Trophoblast cell (in vitro differentiated cells and primary cell): Measurements from ENCODE around the gene PACSIN2.

ENCODE experiments used
- DNase-seq, 2 donors: peaks; one replicate each; pipeline ENCODE4 v3.0.0-alpha.2; 2016
- H2AFZ ChIP-seq: 2 replicates; pipeline ENCODE4 v1.6.1; 2013; ENCODE audit warnings: low read length, moderate library complexity, mild to moderate bottlenecking; ENCODE audit not compliant: insufficient read depth, poor library complexity
- H2AK5ac ChIP-seq: 2 replicates; pipeline ENCODE4 v1.6.1; 2013; ENCODE audit warnings: mild to moderate bottlenecking, low read length
- H2BK120ac ChIP-seq: 2 replicates; pipeline ENCODE4 v1.6.1; 2013; ENCODE audit warnings: low read length, mild to moderate bottlenecking, moderate library complexity; ENCODE audit not compliant: insufficient read depth, poor library complexity
- H2BK12ac ChIP-seq: 2 replicates; pipeline ENCODE4 v1.6.1; 2013; ENCODE audit warnings: mild to moderate bottlenecking, low read length, moderate library complexity
- H2BK5ac ChIP-seq: 2 replicates; pipeline ENCODE4 v1.6.1; 2013; ENCODE audit warnings: low read length, low read depth, moderate library complexity, mild to moderate bottlenecking; ENCODE audit not compliant: poor library complexity
- H3K14ac ChIP-seq: 2 replicates; pipeline ENCODE4 v1.6.1; 2013; ENCODE audit warnings: mild to moderate bottlenecking, low read length
- H3K18ac ChIP-seq: 2 replicates; pipeline ENCODE4 v1.6.1; 2013; ENCODE audit warnings: mild to moderate bottlenecking, low read length
- H3K23ac ChIP-seq: 2 replicates; pipeline ENCODE4 v1.6.1; 2013; ENCODE audit warnings: low read length
- H3K27ac ChIP-seq: 2 replicates; pipeline ENCODE4 v1.5.1; 2013; ENCODE audit warnings: low read depth, mild to moderate bottlenecking, inconsistent platforms, low read length, moderate library complexity
- H3K27me3 ChIP-seq: 2 replicates; pipeline ENCODE4 v1.6.1; 2013; ENCODE audit warnings: inconsistent platforms, mild to moderate bottlenecking, low read length, moderate library complexity; ENCODE audit not compliant: insufficient read depth
- H3K36me3 ChIP-seq, 2 experiments: 1 replicate in 1 of 2; 2 replicates in 1 of 2; pipeline ENCODE4 v1.6.1; 2013; ENCODE audit warnings: low read length in 2 of 2, mild to moderate bottlenecking in 2 of 2, moderate library complexity in 1 of 2; ENCODE audit not compliant: insufficient read depth in 2 of 2, control insufficient read depth in 1 of 2
- H3K4ac ChIP-seq: 2 replicates; pipeline ENCODE4 v1.6.1; 2013; ENCODE audit warnings: low read depth, mild to moderate bottlenecking, low read length, moderate library complexity
- H3K4me1 ChIP-seq, 2 experiments: 1 replicate in 1 of 2; 2 replicates in 1 of 2; pipeline ENCODE4 v1.6.1; 2013; ENCODE audit warnings: low read length in 2 of 2, mild to moderate bottlenecking in 2 of 2, moderate library complexity in 1 of 2; ENCODE audit not compliant: insufficient read depth in 2 of 2, control insufficient read depth in 1 of 2
- H3K4me2 ChIP-seq: 2 replicates; pipeline ENCODE4 v1.6.1; 2013; ENCODE audit warnings: inconsistent platforms, mild to moderate bottlenecking, low read length, moderate library complexity
- H3K4me3 ChIP-seq: 2 replicates; pipeline ENCODE4 v1.5.1; 2013; ENCODE audit warnings: mild to moderate bottlenecking, low read depth, low read length, inconsistent platforms
- H3K79me1 ChIP-seq: one replicate; pipeline ENCODE4 v1.6.1; 2013; ENCODE audit warnings: low read length
- H3K79me2 ChIP-seq: 2 replicates; pipeline ENCODE4 v1.6.1; 2013; ENCODE audit warnings: low read length, mild to moderate bottlenecking; ENCODE audit not compliant: control insufficient read depth, insufficient read depth, poor library complexity
- H3K9ac ChIP-seq: 2 replicates; pipeline ENCODE4 v1.6.1; 2013; ENCODE audit warnings: mild to moderate bottlenecking, low read length
- H3K9me3 ChIP-seq: 2 replicates; pipeline ENCODE4 v1.6.1; 2013; ENCODE audit warnings: low read depth, mild to moderate bottlenecking, control low read depth, inconsistent platforms, low read length; ENCODE audit not compliant: insufficient read depth
- H4K12ac ChIP-seq: 2 replicates; pipeline ENCODE4 v1.6.1; 2013; ENCODE audit warnings: low read depth, mild to moderate bottlenecking, low read length, moderate library complexity
- H4K8ac ChIP-seq: 2 replicates; pipeline ENCODE4 v1.6.1; 2013; ENCODE audit warnings: low read depth, mild to moderate bottlenecking, low read length, moderate library complexity
- H4K91ac ChIP-seq: one replicate; pipeline ENCODE4 v1.6.1; 2013; ENCODE audit warnings: low read depth, mild to moderate bottlenecking, low read length, moderate library complexity
- WGBS: extraction: QIAGEN DNeasy Blood & Tissue Kit; methylation state at CpG from one replicate; pipeline ENCODE4 v1.1.7; 2013; ENCODE audit warnings: missing lambda C conversion rate; ENCODE audit not compliant: insufficient read length, insufficient coverage; ENCODE audit errors: extremely low coverage; 5-methylcytosine and 5-hydroxymethylcytosine counted together

PACSIN2 gene

DNA sequence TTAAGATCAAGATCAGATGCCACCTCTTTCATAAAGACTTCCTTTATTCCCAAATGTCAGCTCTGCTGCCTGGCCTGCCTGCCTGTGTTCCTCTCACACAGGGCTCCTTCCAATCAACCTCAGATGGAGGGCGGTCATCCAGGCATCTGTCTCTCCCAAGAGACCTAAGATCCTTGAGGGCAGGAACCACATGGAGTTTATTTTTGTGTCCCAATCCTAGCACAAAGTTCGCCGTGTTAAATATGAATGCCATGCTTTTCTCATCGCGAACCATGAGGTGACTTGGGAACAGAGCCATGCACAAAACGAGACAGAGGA lies 85.2 kb downstream of the PACSIN2 start:
- Histone ChIP-seq H4K91ac (no peak overlapping the region), H4K8ac (no peak overlapping the region), H3K27me3 (no peaks in the 10 kb centered on the region), H2BK5ac (no peak overlapping the region), H3K4me3 (no peak overlapping the region), H3K9me3 (no peaks in the 10 kb centered on the region), H3K18ac (no peak overlapping the region), H3K27ac (no peak overlapping the region), H3K4me1 (peaks cover 22 to 24% of the 10 kb centered on the region in 2 experiments), H2BK120ac (no peak overlapping the region), H4K12ac (no peak overlapping the region), H3K9ac (no peak overlapping the region), H3K4ac (no peak overlapping the region), H2AK5ac (no peak overlapping the region), H3K23ac (no peak overlapping the region), H3K14ac (no peak overlapping the region), H3K4me2 (no peak overlapping the region), H3K79me1 (peaks cover 2% of the 10 kb centered on the region), H2BK12ac (no peak overlapping the region), H3K36me3 (peaks cover 0 to 2% of the 10 kb centered on the region in 2 experiments), H2AFZ (no peak overlapping the region), H3K79me2 (no peaks in the 10 kb centered on the region)
- DNase-seq, result no peak
- no CpG with 5 or more reads among the region's 6 CpGs for WGBS

DNA sequence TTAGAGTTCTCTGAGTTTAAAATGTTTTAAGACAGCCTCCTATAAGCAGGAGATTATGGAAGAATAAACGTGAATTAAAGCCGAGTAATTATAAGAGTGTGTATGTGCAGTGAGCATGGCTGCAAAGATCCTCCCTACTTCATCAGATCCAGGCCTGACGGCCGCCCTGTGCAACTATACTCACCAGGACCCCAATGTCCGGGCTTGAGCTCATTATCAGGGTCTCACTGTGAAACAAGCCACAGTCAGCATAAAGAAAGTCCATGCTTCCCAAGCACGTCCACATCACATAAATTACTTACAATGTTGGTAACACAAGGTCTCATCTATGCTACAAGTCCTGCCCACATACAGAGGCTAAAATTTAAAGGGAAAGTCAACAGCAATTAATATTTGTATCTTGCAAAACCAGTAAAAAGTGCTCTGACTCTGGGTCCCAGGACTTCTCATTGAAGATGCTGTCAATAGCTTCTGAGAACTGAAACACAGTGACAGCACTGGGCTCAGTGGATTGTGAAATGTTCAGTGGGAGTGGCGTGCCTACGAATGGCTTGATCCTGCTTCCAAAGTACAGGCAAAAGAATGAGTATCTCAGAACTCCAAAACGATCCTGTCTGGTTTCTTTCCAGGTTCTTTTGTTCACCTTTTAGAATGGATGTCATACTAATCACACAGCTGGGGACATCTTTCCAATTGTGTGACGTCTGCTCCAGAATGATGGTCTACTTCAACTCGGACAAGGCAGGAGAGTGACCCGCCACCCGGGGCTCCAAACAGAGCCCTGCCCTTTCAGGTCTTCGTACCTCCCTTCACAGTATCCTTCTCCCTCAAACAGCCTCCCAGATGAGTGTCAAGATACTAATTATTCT lies 85.7 kb downstream of the PACSIN2 start:
- no peak overlapping the region for H3K27ac ChIP-seq
- no peak overlapping the region for H4K12ac ChIP-seq
- no peaks in the 10 kb centered on the region for H3K79me2 ChIP-seq
- peak; percentile 75 to 81 for DNase-seq
- H3K9me3 ChIP-seq, result no peaks in the 10 kb centered on the region
- WGBS, result no CpG with 5 or more reads among the region's 14 CpGs
- peaks cover 2% of the 10 kb centered on the region for H3K79me1 ChIP-seq
- H3K4ac ChIP-seq, result no peak overlapping the region
- no peak overlapping the region for H3K23ac ChIP-seq
- H2AFZ ChIP-seq, result no peak overlapping the region
- no peak overlapping the region for H2AK5ac ChIP-seq
- no peak overlapping the region for H3K4me2 ChIP-seq
- peaks cover 18 to 19% of the 10 kb centered on the region in 2 experiments for H3K4me1 ChIP-seq
- H2BK120ac ChIP-seq, result no peak overlapping the region
- H4K91ac ChIP-seq, result no peak overlapping the region
- H3K36me3 ChIP-seq, result peaks cover 0 to 2% of the 10 kb centered on the region in 2 experiments
- no peak overlapping the region for H3K4me3 ChIP-seq
- H3K9ac ChIP-seq, result no peak overlapping the region
- H4K8ac ChIP-seq, result no peak overlapping the region
- no peak overlapping the region for H3K14ac ChIP-seq
- H3K27me3 ChIP-seq, result no peaks in the 10 kb centered on the region
- H2BK12ac ChIP-seq, result no peak overlapping the region
- H3K18ac ChIP-seq, result no peak overlapping the region
- no peak overlapping the region for H2BK5ac ChIP-seq

- H3K18ac ChIP-seq, result no peak overlapping the region
- DNase-seq, result peak; percentile 92 to 94
- H3K27ac ChIP-seq, result no peak overlapping the region
- H3K79me1 ChIP-seq, result no peaks in the 10 kb centered on the region
- no peaks in the 10 kb centered on the region for H3K79me2 ChIP-seq
- no peak overlapping the region for H3K23ac ChIP-seq
- no peaks in the 10 kb centered on the region for H3K27me3 ChIP-seq
- no peak overlapping the region for H3K4me3 ChIP-seq
- no peak overlapping the region for H2BK12ac ChIP-seq
- no CpG with 5 or more reads among the region's 6 CpGs for WGBS
- H3K4me2 ChIP-seq, result no peak overlapping the region
- no peak overlapping the region for H3K14ac ChIP-seq
- H4K91ac ChIP-seq, result no peak overlapping the region
- no peak overlapping the region for H2BK120ac ChIP-seq
- H2BK5ac ChIP-seq, result no peak overlapping the region
- H4K12ac ChIP-seq, result no peak overlapping the region
- peaks cover 0 to 2% of the 10 kb centered on the region in 2 experiments for H3K36me3 ChIP-seq
- H3K9ac ChIP-seq, result no peak overlapping the region
- H3K4ac ChIP-seq, result peak overlapping the region; percentile 29
- no peak overlapping the region for H2AK5ac ChIP-seq
- no peak overlapping the region for H4K8ac ChIP-seq
- no peak overlapping the region for H2AFZ ChIP-seq
- H3K4me1 ChIP-seq, result peaks cover 13% of the 10 kb centered on the region in 2 experiments
- no peaks in the 10 kb centered on the region for H3K9me3 ChIP-seq
Measured at GRCh38 chr22:42927966-42928365, 87.0 kb downstream of the PACSIN2 start.

DNA sequence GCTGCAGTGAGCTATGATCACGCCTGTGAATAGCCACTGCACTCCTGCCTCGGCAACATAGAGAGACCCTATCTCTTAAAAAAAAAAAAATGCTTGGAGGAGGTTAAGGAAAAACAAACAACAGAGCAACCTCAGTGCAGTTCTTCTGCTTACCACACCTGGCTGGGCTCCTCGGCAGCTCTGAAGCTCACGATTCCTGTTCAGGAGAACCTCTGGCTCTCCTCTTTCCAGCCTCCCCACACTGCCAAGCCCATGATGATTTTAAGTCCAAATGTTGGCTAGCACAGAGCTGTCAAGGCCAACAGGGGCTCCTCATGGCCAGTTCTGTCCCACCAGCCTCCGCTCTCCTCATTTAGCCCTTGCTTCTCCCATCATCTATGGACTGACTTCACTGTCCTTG lies 88.2 kb downstream of the PACSIN2 start:
- Histone ChIP-seq H2BK12ac (no peak overlapping the region), H3K27me3 (no peaks in the 10 kb centered on the region), H2AFZ (no peak overlapping the region), H3K4me2 (no peak overlapping the region), H3K79me1 (no peaks in the 10 kb centered on the region), H3K9me3 (no peaks in the 10 kb centered on the region), H3K23ac (no peak overlapping the region), H3K27ac (no peak overlapping the region), H3K4me3 (no peak overlapping the region), H3K4ac (no peak overlapping the region), H4K12ac (no peak overlapping the region), H2BK5ac (no peak overlapping the region), H3K36me3 (peaks cover 0 to 2% of the 10 kb centered on the region in 2 experiments), H3K14ac (no peak overlapping the region), H4K91ac (no peak overlapping the region), H3K4me1 (peaks cover 15 to 18% of the 10 kb centered on the region in 2 experiments), H3K79me2 (no peaks in the 10 kb centered on the region), H2BK120ac (no peak overlapping the region), H3K9ac (no peak overlapping the region), H2AK5ac (no peak overlapping the region), H4K8ac (no peak overlapping the region), H3K18ac (no peak overlapping the region)
- DNase-seq, result no peak
- WGBS, result no CpG with 5 or more reads among the region's 5 CpGs
